Stimulated activated CD8-positive, alpha-beta memory T cell treated with anti-CD3 and anti-CD28 coated beads, Interleukin-2, amount 100 ng/mL, for 1 hour (primary cell): ENCODE measurements around the gene SYT12.

ENCODE experiments used
- DNase-seq, 2 donors: peaks; one replicate each; pipeline ENCODE4 v3.0.0-alpha.2; 2020; ENCODE audit warnings: low read depth in 2 of 2

The SYT12 gene

DNA sequence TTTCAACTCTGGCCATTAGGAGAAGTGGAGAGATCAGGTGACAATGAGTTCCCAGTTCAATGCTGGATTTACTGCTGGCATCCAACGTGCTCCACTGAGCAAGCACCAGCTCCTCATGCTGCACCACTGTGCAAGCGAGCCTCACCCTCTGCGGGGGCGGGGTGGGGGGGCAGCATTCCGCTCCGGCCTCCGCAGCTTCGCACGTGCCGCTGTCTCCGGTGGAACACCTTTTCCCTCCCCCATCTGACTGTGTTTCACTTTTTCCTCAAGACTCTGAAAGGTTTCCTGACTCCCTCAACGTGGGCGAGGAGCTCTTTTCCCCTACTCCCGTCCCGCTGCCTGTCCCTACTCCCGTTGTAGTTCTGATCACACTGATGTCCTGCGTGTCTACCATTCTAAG, 32.9 kb downstream of the SYT12 start:
- no peak for DNase-seq

DNA sequence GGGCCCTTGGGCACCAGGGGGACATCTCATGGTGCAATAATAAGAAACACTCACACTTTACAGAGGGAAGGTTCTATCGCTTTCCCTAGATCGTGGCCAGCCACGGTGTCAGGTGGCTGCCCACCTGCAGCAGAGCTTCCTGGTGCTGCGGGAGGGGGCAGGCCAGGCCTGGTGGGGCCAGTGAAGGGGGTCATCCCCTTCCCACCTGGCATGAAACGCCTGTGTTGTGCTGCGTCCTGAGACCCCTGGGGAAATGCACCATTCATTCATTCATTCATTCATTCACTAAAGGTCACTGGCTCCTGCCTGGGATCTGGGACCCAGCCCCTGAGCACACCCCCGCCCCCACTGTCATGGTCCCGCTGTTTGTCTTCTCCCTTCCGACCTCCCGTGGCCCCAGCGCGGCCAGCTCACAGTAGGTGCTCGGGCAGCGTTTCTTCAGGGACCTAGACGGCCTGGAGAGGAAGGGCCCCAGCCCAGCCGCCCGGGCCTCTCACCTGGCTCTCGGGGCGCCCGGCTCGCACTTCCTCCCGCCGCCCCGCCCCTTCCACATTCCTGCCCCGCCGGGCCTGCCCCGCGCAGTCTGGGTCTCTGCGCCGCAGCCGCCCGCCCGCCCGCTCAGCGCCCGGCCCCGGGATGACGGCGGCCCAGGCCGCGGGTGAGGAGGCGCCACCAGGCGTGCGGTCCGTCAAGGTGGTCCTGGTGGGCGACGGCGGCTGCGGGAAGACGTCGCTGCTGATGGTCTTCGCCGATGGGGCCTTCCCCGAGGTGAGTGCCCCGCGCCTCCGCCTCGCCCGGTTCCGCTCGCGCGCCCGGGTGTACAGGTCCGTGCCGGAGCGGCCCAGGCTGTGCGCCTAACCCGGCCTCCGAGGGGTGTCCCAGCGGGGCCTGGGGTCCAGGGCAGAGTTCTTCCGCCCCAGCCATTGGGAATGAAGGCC, 33.6 kb downstream of the SYT12 start, which contains the start of gene RHOD:
Gene RHOD (plus strand): TSS at position 581 of the 938 bp plus-strand sequence. CDS start 56 bp downstream, at position 637.
- DNase-seq = no peak

DNA sequence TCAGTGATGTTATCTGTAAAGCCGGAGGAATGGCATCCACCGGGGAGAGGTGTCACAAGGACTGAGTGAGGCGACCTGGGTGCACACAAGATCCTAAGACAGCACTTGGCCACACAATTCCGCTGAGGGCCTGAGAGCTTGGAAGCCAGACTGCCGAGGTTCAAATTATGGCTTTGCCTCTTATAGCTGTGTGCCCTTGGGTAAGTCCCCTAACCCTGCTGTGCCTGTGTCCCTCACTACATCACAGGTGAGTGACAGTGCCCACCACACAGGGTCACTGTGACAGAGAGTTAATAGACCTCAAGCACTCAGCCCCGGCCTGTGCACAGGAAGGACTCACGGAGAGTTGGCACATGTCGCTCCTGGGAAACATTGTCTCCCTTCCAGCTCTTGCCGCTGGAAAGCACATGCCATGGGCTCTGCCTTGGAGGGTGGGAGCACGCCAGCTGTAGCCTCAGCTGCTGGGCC, 34.3 kb downstream of the SYT12 start:
- DNase-seq = no peak

DNA sequence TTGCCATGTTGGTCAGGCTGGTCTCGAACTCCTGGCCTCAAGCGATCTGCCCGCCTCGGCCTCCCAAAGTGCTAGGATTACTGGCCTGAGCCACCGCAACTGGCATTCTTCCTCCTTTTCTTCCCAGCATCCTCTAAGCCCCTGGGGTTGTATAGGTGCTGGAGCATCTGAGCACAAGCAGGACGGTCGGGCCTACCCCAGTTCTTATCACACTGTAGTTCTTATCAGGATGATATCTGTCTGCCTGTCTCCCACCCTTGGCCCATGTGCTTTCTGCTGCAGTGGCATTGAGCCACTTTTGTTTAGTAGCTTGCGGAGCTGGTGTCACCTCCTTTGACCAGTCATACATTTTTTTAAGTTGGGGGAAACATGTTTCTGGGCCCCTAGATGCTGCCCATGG, 35.6 kb downstream of the SYT12 start:
- no peak for DNase-seq

DNA sequence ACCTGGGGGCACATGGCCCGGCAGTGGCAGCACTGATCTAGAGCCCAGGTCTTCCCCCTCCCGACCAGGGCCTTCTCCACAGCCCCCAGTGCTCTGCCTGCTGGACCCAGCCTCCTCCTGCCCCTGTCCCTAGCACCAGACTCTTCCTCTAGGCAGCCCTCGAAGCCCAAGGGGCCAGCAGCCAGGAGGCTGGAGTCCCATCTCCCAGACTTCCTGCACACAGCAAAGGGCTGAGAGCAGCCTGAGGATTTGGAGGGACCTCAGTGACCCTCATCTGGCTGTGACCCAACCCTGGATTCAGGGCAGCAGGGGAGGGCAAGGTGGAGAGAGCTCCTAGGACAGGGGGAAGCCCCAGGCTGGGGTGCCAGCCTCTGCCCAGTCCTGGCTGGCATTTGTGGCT, 36.7 kb downstream of the SYT12 start:
- DNase-seq = no peak

DNA sequence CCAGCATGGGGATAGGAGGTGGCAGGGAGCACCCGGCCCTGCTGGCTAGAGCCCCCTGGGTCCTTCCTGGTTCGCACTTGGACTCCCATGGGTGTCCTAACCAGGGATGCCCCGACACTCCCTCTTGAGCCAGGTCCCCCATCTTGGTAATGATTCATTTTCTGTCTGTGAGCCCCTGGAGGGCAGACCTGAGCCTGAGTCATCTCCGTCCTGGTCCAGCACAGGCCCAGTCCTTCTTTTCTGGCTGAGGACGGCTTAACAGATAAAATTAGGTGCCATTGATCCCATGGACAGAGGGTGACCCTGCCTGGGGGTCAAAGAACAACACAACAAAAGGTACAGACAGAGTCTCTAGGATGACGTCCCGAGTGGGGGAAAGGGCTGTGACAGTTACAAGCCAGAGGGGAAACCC, 37.2 kb downstream of the SYT12 start:
- DNase-seq = no peak

DNA sequence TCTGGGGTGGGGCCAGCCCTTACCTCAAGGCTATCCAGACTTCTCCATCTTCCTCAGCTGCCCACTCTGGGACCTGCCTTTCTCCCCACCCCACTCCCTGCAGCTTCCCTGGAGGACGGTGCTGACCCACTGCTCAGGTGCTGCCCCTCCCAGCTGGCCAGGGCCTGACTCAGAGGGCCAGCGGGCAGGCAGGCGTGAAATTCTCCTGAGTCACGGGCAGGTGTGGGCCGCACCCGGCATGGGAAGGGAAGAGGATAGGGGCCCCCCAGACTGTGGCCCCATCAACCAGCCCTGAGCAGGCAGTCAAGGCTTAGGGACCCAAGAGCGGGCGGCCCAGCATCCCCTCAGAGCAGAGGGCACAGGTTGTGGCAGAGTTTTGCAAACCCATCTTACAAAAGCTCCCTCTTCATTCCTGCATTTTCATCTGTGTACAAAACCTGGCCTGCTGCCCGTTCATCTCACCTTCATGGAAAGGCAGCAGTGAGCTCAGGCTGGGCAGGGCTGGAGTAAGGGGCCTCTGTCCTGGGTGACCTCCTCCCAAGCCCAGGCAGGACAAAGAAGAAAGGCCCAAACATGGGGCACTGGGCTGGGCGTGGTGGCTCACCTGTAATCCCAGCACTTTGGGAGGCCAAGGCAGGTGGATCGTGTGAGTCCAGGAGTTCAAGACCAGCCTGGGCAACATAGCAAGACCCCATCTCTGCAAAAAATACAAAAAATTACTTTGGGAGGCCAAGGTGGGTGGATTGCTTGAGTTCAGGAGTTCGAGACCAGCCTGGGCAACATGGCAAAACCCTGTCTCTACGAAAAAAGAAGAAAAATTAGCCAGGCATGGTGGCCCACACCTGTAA, 39.8 kb downstream of the SYT12 start:
- no peak for DNase-seq

DNA sequence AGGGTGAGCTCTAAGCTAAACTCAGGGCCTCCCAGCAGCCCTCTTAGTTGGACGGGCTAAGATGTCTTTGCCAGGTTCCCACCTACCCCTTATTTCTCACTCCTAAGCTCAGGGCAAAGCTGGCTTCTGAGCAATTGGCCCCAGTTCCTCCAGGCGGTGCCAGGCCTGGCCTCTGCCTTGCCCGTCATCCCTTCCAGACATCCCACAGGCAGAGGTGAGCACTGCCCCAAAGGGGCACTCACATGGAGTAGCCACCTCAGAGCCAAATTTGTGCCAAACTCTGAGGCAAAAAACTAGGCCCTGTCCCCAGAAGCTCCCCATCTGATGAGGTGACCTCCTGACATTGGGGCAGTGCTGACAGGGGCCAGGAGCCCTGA, 43.4 kb downstream of the SYT12 start:
- DNase-seq = no peak

DNA sequence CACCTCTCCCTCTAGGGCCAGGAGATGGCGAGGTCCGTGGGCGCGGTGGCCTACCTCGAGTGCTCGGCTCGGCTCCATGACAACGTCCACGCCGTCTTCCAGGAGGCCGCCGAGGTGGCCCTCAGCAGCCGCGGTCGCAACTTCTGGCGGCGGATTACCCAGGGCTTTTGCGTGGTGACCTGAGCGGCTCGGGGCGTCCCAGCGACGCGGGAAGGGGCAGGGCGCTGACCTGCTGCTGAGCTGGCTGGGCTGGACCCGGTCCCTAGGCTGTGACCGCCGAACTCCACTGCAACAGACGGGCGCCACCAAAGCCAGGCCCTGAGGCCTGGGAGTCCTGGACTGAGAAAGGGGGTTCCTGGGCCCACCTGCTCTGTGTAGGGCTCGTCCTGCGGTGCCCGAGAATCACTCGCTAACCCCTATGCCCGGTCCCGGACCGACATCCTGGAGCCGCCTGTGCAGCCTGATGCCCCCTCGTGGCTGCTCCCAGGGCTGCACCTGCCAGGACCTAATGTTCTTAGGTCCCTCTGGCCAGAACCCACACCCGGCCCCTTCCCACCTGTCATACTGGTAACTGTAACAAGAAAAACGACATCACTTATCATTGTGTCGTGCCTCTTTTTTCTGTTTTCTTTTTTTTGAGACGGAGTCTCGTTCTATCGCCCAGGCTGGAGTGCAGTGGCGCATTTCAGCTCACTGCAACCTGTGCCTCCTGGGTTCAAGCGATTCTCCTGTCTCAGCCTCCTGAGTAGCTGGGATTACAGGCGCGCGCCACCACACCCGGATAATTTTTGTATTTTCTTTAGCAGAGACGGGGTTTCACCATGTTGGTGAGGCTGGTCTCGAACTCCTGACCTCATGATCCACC, 48.7 kb downstream of the SYT12 start:
- peak; percentile 43 to 54 for DNase-seq

DNA sequence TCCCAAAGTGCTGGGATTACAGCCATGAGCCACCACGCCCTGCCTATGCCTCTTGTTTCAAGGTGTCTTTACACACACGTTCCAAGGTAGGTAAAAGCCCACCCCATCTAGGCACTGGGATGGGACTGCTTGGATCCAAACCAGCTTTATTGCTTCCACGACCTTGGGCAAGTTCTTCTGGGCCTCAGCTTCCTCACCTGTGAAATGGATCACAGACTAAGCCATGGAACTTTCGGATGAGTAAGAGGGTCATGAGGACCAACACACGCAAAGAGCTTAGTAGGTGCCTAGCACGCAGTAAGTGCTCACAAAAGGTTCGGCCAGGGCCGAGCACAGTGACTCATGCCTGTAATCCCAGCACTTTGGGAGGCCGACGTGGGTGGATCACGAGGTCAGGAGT, 49.4 kb downstream of the SYT12 start:
- DNase-seq = no peak

DNA sequence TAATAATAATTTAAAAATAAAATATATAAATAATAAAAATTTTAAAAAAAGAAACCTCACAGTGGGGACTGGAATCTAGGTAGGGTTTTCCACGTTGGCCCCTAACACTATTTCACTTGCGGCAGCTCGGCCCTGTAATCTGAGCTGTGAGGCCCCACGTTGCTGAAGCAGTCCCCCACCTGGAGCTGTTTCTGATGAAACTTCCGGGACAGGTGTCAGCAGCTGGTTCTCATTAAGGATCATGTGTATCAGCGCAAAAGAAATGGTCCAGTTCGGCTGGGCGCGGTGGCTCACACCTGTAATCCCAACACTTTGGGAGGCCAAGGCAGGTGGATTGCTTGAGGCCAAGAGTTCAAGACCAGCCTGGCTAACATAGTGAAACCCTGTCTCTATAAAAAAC, 51.0 kb downstream of the SYT12 start:
- DNase-seq = no peak

DNA sequence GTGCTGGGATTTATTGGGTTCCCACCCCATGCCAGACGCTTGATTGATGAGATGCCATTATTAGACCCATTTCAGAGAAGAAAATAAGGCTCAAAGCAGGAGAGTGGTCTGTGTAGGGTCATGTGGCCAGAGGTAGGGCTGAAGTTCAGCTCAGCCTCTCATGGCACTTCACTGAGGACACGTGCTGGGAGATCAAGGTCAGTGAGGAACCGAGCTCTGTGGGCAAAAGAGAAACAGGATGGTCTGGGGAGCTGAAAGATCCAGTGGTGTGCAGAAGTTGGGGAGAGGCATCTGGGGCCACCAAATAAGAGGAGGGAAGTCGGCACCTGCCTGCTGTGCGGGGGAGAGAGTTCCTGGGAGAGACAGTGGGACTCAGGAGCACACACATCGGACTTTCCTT, 53.3 kb downstream of the SYT12 start:
- DNase-seq = no peak

DNA sequence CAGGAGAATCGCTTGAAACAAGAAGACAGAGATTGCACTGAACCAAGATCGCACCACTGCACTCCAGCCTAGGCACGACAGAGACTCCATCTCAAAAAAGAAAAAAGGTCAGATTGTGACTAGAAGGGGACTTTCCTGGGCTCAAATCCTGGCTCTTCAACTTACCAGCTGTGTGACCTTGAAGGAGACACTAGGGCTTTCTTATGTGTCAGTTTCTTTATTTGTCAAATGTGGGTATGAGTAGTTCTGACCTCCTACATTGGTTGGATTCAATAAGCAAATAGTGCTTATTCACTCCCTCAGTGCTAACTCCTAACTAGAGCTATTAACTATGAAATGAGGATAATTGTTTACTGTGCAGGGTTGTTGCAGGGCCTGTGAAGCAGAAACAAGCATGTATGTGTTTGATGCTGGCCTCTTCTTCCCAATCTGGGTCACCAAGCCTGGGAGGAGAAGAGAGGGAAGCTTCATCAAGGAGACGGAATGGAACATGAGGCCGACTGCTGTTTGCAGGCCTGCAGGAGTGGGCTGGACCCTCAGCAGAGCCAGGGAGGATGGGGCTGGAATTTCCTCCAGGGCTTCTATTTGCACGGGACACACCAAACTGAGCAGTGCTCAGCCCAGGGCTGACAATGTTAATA, 56.3 kb downstream of the SYT12 start:
- DNase-seq = no peak

DNA sequence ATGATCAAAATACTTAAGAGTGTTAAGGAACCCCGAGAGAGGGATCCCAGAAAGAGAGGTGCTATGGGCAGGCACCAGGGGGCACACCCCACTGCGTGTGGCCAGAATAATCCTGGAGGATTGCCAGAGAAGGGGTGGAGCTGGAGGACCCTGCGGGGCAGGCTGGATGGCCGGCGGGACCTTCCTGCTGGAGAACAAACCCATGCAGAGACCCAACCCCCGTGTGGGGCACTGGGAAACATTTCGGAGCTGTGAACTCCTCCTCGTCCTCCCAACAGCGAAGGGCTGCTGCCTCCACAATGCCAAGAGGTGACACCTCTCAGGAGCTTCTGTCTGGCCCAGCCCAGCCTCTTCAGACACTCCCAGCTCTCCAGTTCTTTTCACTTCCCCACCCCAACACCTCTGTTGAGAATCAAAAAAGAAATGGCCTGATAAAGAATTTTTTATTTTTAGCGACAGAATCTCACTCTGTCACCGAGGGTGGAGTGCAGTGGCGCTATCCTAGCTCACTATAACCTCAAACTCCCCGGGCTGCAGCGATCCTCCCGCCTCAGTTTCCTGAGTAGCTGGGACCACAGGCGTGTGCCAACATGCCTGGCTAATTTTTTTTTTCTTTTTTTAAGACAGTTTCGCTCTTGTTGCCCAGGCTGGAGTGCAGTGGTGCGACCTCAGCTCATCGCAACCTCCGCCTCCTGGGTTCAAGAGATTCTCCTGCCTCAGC, 59.3 kb downstream of the SYT12 start:
- no peak for DNase-seq

DNA sequence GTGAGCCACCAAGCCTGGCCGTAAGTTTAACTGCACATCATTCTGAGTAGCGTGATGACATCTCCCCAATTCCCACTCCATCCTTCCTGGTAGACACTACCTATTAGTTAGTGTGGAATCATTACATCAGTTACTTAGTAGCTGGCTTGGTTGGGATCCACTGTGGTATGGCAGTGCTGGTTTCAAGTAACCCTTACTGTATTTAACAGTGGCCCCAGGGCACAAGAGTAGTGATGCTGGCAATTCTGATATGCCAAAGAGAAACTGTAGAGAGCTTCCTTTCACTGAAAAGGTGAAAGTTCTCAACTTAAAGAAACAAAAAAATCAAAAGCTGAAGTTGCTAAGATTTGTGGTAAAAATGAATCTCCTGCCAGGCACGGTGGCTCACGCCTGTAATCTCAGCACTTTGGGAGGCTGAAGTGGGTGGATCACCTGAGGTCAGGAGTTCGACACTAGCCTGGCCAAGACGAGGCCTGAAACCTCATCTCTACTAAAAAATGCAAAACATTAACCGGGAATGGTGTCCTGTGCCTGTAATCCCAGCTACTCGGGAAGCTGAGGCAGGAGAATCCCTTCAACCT, 60.9 kb downstream of the SYT12 start:
- DNase-seq = no peak

DNA sequence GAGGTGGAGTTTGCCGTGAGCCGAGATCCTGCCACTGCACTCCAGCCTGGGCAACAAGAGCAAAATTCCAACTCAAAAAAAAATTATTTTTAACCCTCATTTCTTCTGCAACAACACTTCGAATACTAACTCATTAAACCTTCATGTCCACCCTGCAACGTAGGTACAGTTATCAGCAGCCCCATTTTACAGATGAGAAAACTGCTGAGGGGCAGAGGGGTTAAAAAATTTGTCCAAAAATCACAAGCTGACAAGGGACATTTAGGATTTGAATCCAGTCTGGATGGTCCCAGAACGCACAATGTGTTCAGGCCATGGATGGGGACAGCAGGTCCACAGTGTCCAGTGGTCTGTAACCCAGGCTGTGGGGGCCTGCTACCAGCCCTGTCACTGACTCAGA, 62.7 kb downstream of the SYT12 start:
- no peak for DNase-seq

DNA sequence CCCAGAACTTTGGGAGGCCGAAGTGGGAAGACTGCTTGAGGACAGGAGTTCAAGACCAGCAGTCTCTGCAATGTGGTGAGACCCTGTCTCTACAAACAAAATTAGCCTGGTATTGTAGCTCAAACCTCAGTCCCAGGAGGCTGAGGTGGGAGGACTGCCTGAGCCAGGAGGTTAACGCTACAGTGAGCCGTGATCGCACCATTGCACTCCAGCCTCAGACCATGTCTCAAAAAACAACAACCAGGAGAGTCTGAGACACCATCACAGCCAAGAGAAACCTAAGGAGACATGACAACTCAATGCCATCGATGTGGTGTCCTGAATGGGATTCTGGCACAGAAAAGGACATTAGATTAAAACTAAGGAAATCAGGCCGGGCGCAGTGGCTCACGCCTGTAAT, 67.8 kb downstream of the SYT12 start:
- DNase-seq = no peak

DNA sequence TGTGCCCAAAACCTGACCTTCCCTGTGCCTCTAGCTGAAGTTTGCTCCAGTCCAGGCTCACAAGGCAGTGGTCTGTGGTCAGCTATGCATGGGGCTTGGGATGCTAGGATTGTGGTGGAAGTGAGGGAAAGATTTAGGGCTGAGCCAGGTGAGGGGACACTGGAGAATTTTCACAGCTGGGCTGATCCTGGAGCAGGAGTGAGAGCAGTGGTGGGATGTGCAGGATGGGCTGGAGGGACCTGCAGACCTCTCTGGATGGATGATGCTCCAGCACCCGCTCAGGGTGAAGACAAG, 72.2 kb downstream of the SYT12 start:
- no peak for DNase-seq

DNA sequence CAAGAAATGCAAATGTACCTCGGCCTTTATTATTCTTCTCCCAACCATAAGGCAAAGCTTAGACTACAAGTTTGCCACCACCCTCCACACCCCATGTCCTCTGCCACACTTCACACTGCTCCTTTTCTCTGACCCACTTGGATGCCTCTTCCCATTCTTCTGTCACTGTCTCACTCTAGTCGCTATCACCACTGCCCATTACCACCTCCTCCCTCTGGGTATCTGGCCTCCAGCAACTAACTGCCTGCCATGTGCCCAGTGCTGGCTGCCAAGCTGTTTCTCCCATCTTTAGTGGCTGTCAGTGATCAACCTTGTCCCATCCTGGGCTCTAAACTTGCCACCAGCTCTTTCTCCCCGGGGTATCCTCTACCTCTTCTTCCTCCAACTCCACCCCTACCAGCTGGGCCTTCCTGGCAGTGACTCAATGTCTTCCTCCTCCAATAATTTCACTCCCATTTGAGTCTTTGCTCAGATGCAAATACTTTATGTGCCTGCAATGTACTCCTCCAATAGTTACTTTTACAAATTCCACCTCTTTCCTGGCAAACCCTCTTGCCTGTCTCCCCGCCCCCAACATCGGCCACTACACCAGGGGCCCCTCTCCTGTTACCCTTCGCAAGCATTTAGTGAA, 76.0 kb downstream of the SYT12 start:
- no peak for DNase-seq

DNA sequence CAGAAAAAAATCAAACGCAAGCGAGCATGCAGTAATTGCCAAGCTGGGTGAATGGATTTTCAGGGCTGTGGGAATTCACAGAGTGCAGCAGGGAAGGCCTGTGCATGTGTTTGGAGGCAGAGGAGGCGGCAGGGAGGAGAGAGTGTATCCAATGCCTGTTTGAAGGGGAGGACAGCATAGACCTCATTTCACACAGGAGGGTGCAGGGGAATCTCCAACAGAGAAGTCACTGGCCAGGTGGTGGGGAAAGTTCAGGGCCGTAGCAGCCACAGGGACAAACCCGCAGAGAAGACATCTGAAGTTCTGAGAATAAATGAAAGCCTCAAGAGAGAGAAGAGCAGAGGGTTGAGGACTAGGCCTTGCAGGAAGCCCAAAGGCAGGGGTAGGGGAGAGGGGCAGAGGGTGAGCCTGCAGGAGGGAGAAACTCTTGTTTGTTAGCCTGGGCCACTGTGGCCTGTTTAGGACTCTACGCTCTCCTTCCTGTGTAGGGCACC, 76.9 kb downstream of the SYT12 start:
- DNase-seq = no peak
